Measurements from ENCODE around the gene NAA60. TPM values are rescaled to one million over a fixed set of nuclear protein-coding genes. Genes with fewer than 3 reads are reported as not detected.

Gene NAA60
- total RNA-seq, 2 donors from 2014 or later: 59.0 to 60.0 TPM

DNA sequence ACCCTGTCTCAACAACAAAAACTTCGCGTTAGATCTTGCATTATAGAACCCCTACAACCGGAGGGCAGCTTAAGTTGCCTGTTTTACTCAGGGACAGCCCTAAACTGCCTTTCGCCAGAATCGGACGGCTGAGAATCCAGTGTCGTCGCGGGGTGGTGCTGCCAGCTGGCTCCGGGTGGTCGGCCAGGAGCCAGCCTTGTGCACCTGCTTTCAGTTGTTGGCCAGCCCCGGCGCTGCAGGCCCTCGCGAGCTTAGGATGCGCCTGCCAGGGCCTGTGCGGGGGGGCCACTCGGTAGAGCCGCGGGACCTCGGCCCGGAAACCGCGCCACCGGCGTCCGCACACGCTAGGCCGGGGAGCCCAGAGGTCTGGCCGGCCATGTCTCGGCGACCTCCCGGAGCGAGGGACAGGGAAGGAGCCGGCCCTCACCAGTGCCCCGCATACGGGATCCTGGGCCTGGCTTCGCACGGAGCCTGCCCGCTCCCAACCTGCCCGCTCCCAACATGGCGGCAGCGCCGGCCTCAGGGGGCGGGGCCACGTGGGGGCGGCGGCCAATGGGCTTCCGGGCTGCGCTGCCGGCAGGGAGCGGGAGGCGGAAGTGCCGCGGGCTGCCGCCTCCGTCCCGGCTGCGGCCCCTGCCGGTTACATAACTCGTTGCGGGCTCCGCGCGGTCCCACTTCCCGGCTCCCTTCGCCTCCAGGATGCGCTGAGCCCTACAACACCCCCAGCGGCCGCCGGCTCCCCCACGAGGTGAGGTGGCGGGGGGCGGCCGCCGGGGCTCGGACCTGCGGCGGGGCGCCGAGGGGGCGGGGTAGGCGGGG, 14.2 kb downstream of the NAA60 start:
- Mint-ChIP-seq H3K4me3 (peak overlapping the region; percentile 75), H3K27ac (peak overlapping the region; percentile 71 to 89), H3K9me3 (no peaks in the 10 kb centered on the region), H3K4me1 (ENCODE audit: low read depth in 2 of 2) (peaks cover 43 to 47% of the 10 kb centered on the region in 2 donors), H3K36me3 (no peaks in the 10 kb centered on the region), H3K27me3 (no peaks in the 10 kb centered on the region)
- peak; percentile 93 for DNase-seq (ENCODE audit: low spot score)
- ATAC-seq: peak; percentile 95 to 98

DNA sequence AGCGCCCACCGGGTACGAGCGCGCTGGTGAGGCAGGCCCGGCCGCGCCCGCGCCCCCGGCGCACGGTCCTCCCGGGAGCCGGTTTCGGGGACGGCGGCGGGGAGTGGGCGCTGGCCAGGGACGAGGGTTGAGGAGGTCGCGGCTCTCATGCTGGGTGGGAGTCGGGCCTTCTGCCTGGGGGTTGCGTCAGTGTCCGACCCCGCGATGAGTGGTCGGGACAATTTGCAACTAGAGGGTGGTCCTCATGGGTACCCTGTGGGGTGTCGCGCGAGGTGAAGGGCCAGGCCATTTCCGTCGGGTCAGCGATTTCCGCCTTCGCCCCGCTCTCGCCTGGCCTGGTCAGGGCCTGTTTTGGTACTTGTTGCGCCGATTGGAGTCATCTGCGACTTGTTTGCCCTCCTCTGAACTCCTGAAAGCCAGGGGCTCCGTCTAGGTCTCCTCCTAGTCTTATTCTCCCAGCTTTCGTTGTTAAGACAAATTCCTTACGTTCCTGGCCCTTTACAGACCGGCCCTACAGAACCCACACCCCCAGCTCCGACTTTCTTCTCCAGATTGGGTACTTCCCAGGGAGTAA, 14.9 kb downstream of the NAA60 start:
- Mint-ChIP-seq H3K36me3 (no peaks in the 10 kb centered on the region), H3K27me3 (no peaks in the 10 kb centered on the region), H3K9me3 (no peaks in the 10 kb centered on the region), H3K27ac (peak overlapping the region; percentile 91 to 93), H3K4me1 (ENCODE audit: low read depth in 2 of 2) (peaks cover 43 to 47% of the 10 kb centered on the region in 2 donors), H3K4me3 (peak overlapping the region; percentile 87)
- no peak for DNase-seq (ENCODE audit: low spot score)
- ATAC-seq: peak; percentile 0 to 22

DNA sequence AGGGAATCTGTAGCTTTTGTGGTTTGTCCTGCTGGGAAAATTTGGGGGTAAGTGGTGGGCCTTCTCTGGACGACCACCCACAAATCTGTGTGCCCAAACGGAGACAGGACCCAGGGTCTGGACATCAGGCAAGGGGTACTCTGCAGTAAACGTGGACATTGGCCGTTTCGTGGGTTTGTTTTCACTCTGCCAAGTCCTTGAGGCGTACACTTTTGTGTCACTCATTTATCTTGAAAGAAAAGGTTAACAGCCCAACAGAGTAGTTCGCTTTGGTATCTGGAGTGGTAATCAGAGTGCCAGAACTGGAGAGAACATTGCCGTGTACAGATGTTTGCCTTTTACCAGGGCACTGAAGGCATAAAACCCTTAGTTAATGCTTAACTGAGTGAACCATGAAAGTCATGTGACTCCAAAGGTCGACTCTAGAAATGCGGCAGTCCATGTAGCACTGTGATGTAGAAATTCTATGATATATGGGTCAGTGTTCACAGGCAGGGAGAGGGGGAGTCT, 15.4 kb downstream of the NAA60 start:
- H3K9me3 Mint-ChIP-seq: no peaks in the 10 kb centered on the region
- H3K36me3 Mint-ChIP-seq: no peaks in the 10 kb centered on the region
- peak overlapping the region; percentile 87 for H3K4me3 Mint-ChIP-seq
- ATAC-seq (no peak), DNase-seq (ENCODE audit: low spot score) (no peak)
- peaks cover 46 to 47% of the 10 kb centered on the region in 2 donors for H3K4me1 Mint-ChIP-seq (ENCODE audit: low read depth in 2 of 2)
- H3K27me3 Mint-ChIP-seq: no peaks in the 10 kb centered on the region
- peak overlapping the region; percentile 91 to 93 for H3K27ac Mint-ChIP-seq

DNA sequence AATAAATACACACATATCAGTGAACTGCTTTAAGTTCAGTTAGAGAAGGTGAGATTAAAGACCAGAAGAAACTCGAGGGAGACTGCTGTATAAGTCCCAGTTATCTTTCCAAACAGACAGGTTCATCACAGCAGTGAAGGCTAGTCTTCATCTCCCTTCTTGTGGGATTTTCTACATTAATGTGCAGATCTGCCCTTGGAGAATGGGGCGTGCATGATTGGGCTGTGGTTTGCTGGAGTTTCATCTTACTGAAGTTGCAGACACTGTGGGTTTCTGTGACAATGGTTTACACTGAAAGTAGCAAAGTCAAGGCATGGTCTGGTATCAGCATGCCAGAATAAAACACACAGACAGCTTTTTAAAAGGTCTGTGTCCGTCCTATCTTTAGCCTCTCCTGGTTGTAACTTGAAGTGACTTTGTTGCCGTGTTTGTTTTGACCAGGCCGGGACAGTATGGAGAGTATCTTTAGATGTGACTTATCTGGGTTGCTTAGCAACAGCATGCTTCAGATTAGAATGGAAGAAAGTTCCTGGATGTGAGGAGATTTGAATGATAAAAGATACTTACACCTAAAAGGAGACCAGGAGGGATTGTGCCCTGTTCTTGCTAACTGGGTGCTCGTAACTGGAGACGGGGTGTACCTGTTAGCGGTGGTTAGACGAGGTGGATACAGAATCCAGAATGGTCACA, 16.1 kb downstream of the NAA60 start:
- Mint-ChIP-seq H3K9me3 (no peaks in the 10 kb centered on the region), H3K4me1 (ENCODE audit: low read depth in 2 of 2) (peaks cover 50 to 53% of the 10 kb centered on the region in 2 donors)
- no peak for DNase-seq (ENCODE audit: low spot score)

DNA sequence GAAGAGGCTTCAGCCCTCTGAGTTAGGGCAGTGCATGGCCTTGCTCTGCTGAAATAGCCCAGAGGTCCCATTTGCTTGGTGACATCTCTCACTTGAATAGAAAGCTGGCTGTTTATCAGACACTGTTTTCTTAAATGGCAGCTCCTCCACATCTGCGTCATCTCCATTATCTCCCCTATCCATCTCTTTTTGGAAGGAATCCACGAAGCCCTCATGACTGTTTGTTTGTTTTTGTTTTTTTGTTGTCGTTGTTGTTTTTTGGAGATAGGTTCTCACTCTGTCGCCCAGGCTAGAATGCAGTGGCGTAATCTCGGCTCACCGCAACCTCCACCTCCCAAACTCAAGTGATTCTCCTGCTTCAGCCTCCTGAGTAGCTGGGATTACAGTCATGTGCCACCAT, 16.6 kb downstream of the NAA60 start:
- Mint-ChIP-seq H3K4me1 (ENCODE audit: low read depth in 2 of 2) (peaks cover 50 to 54% of the 10 kb centered on the region in 2 donors), H3K9me3 (no peaks in the 10 kb centered on the region), H3K27ac (peak overlapping the region; percentile 91 to 93), H3K27me3 (no peaks in the 10 kb centered on the region), H3K4me3 (peak overlapping the region; percentile 87), H3K36me3 (no peaks in the 10 kb centered on the region)
- ATAC-seq (no peak), DNase-seq (ENCODE audit: low spot score) (no peak)

More for the DNA sequence above, 16.1 kb downstream of the NAA60 start:
- Mint-ChIP-seq H3K27ac (peak overlapping the region; percentile 91 to 93), H3K36me3 (no peaks in the 10 kb centered on the region), H3K27me3 (no peaks in the 10 kb centered on the region), H3K4me3 (peak overlapping the region; percentile 87)
- no peak for ATAC-seq

DNA sequence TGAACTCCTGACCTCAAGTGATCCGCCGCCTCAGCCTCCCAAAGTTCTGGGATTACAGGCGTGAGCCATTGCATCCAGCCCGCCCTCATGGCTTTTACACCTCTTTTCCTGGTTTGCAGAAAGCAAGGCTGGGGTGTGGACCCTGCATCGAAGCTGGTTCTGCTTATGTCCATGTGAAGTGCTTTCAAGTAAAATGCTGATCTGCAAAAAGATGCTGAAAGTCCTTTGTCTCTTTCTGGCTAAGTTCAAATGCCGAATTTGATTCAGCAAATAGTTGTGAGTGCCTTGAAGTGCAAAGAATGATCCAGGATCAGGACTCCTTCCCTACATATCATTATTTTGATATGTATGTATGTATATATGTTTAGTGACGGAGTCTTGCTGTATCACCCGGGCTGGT, 17.1 kb downstream of the NAA60 start:
- Mint-ChIP-seq H3K4me3 (peak overlapping the region; percentile 87), H3K36me3 (no peaks in the 10 kb centered on the region), H3K27ac (peak overlapping the region; percentile 53 to 88), H3K27me3 (no peaks in the 10 kb centered on the region), H3K4me1 (ENCODE audit: low read depth in 2 of 2) (peaks cover 54 to 55% of the 10 kb centered on the region in 2 donors), H3K9me3 (no peaks in the 10 kb centered on the region)
- DNase-seq (ENCODE audit: low spot score) (no peak), ATAC-seq (no peak)

DNA sequence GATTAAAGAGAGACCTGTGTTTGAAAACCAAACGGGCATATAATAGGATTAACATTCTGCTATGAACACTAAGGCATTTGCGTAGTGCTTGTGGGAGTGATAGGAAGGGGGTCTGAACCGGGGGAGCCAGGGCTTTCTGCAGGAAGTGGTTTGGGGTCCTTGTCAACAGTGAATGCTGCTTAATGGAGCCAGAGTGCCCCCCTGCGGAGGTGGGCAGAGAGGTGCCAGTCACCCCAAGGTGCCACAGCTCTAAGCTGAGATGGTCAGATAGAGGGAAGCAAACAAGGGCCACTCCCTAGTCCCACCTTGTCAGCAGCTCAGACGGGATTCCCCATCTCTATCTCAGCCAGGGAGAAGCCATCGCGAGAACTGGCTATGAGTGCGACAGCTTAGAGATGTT, 17.7 kb downstream of the NAA60 start:
- H3K36me3 Mint-ChIP-seq: no peaks in the 10 kb centered on the region
- no peaks in the 10 kb centered on the region for H3K9me3 Mint-ChIP-seq
- H3K4me1 Mint-ChIP-seq (ENCODE audit: low read depth in 2 of 2): peaks cover 51 to 55% of the 10 kb centered on the region in 2 donors
- DNase-seq (ENCODE audit: low spot score) (peak; percentile 68), ATAC-seq (no peak)
- H3K27ac Mint-ChIP-seq: peak overlapping the region; percentile 53 to 88
- H3K27me3 Mint-ChIP-seq: no peaks in the 10 kb centered on the region
- peak overlapping the region; percentile 87 for H3K4me3 Mint-ChIP-seq

DNA sequence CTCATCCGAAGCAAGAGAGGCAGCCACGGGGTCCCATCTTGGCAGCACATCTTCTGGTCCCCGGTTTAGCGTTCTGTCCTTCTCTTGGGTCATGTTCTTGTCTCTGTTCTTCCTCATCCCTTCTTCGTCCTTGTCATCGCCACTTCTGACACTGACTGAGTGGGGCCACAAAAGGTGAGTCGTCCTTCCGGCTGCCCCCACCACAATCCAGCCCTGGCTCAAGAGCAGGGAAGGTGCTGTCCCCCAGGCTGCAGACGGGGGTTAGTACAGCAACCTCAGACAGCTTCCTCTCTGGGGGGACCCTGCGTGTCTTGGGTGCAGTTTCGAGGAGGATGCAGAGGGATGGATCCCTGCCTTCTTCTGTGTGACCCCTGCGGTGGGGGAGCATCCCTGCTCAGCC, 21.8 kb downstream of the NAA60 start:
- no peaks in the 10 kb centered on the region for H3K27me3 Mint-ChIP-seq
- no peaks in the 10 kb centered on the region for H3K36me3 Mint-ChIP-seq
- H3K4me3 Mint-ChIP-seq: no peak overlapping the region
- DNase-seq (ENCODE audit: low spot score) (no peak), ATAC-seq (no peak)
- peaks cover 50 to 62% of the 10 kb centered on the region in 2 donors for H3K4me1 Mint-ChIP-seq (ENCODE audit: low read depth in 2 of 2)
- H3K9me3 Mint-ChIP-seq: no peaks in the 10 kb centered on the region
- H3K27ac Mint-ChIP-seq: no peak overlapping the region

DNA sequence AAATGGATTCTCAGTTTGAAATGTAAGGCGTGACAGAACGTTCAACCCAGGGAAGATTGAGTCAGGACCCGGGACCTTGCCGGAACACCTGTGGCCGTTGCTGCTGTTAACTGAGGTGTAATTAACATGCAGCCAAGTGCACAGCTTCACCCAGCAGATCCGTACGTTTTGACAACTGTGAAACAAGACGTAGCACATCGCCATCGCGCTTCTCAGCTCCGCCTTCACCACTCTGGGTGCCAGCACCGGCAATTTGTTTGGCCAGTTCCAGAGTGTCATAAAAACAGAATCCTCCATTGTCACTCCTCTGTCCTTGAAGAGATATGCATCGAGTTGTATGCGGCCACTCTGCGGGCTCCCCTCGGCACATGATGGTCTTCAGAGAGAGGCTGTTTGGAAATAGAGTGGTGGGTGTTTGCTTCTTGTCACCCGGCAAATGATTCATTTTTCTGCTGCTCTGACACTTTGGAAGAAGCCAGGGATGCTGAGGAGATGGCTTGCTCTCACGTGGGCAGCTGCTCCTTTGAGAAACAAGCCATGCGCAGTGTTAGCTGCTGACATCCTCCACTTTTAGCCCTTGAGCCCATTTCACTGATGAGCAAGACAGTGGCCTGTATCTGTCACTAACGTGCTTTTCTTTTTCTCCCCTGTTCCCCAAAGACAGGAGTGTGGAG, 22.6 kb downstream of the NAA60 start:
- Mint-ChIP-seq H3K27ac (peak overlapping the region; percentile 39 to 71), H3K36me3 (no peaks in the 10 kb centered on the region), H3K4me3 (no peak overlapping the region), H3K9me3 (no peaks in the 10 kb centered on the region), H3K27me3 (no peaks in the 10 kb centered on the region), H3K4me1 (ENCODE audit: low read depth in 2 of 2) (peaks cover 42 to 59% of the 10 kb centered on the region in 2 donors)
- no peak for ATAC-seq
- DNase-seq (ENCODE audit: low spot score): no peak

DNA sequence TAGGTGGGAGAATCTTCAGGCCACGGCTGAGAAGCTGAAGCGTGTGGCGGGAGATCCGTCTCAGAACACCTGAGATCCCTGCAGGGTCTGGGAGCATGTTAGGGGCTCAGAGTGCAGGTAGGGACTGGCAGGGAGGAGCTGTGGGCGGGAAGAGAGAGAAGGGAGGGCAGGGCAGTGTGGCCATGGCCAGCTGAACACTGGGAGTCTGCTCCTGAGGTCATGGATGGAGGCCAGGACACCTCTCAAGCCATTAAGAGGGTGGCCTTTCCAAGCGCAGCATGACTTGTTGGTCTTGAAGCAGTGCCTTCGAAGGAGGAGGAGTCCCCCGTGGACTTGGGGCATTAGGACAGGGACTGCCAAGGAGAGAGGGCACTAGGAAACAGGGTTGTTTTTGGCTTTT, 23.7 kb downstream of the NAA60 start:
- no peaks in the 10 kb centered on the region for H3K36me3 Mint-ChIP-seq
- peaks cover 34 to 58% of the 10 kb centered on the region in 2 donors for H3K4me1 Mint-ChIP-seq (ENCODE audit: low read depth in 2 of 2)
- DNase-seq (ENCODE audit: low spot score) (no peak), ATAC-seq (no peak)
- H3K27me3 Mint-ChIP-seq: no peaks in the 10 kb centered on the region
- H3K9me3 Mint-ChIP-seq: no peaks in the 10 kb centered on the region
- no peak overlapping the region for H3K4me3 Mint-ChIP-seq
- H3K27ac Mint-ChIP-seq: peak overlapping the region in 1 of 2 donors; percentile 71

DNA sequence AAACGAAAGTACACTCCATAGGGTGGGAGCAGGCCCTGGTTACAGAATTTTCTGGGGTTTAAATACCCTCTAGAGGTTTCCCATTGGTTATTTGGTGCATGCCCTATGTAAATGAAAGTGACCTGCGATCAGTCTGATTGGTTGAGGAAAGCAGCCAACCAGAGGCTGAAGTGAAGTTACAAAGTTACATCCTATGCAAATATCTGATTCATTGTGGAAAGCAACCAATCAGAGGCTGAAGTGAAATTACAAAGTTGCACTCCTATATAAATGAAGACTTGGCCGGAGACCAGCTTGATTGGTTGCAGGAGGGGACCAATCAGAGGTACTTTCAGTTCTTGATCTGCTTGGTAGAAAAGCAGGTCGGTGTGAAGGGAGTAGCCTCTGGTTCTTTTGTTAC, 24.4 kb downstream of the NAA60 start:
- Mint-ChIP-seq H3K27ac (peak overlapping the region in 1 of 2 donors; percentile 60), H3K4me1 (ENCODE audit: low read depth in 2 of 2) (peaks cover 35 to 61% of the 10 kb centered on the region in 2 donors), H3K36me3 (peaks cover 5% of the 10 kb centered on the region)

DNA sequence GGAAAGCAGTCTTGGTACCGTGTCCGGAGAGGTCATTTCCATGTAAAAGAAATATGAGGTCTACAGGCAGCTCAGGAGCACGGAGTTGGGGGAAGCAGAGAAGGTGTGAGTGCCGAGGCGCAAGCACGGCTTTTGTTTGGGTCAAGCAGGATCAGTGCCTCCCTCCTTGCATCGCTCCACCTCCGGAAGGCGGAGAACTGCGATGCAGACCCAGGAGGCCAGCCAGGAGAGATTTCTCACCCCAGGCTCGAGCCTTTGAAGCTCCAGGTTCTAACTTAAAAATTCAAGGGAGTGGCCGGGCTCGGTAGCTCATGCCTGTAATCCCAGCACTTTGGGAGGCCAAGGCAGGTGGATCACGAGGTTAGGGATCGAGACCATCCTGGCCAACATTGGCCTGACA, 25.0 kb downstream of the NAA60 start:
- DNase-seq (ENCODE audit: low spot score): no peak
- Mint-ChIP-seq H3K4me1 (ENCODE audit: low read depth in 2 of 2) (peaks cover 41 to 67% of the 10 kb centered on the region in 2 donors), H3K4me3 (no peak overlapping the region), H3K27me3 (no peaks in the 10 kb centered on the region), H3K9me3 (no peaks in the 10 kb centered on the region), H3K36me3 (peaks cover 8% of the 10 kb centered on the region), H3K27ac (peak overlapping the region in 1 of 2 donors; percentile 60)
- no peak for ATAC-seq

More for the DNA sequence above, 24.4 kb downstream of the NAA60 start:
- no peak for DNase-seq (ENCODE audit: low spot score)
- no peak overlapping the region for H3K4me3 Mint-ChIP-seq
- ATAC-seq: peak in 1 of 2 donors; percentile 6
- no peaks in the 10 kb centered on the region for H3K27me3 Mint-ChIP-seq
- H3K9me3 Mint-ChIP-seq: no peaks in the 10 kb centered on the region

DNA sequence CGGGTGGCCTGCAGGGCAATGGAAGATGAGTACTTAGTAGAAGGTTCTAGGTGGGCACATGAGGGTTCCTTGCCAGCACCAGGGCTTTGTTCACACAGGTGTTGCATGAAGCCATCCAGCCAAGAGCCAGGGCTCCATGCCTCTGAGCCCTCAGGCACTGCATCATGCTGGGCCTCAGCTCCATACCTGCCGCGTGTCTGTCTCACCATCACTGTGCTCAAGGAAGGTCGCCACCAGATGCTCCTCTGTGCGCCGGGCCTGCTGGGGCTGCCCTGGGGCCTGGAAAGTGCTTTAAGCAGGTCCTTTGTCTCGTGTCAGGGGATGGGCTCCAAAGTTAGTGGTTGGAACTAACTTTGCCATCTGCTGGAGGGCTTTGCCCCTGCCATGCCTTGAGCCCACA, 26.3 kb downstream of the NAA60 start:
- H3K27ac Mint-ChIP-seq: no peak overlapping the region
- ATAC-seq: no peak
- no peak for DNase-seq (ENCODE audit: low spot score)
- peaks cover 8% of the 10 kb centered on the region for H3K36me3 Mint-ChIP-seq
- H3K4me3 Mint-ChIP-seq: no peak overlapping the region
- H3K9me3 Mint-ChIP-seq: no peaks in the 10 kb centered on the region
- H3K27me3 Mint-ChIP-seq: no peaks in the 10 kb centered on the region
- H3K4me1 Mint-ChIP-seq (ENCODE audit: low read depth in 2 of 2): peaks cover 35 to 61% of the 10 kb centered on the region in 2 donors
